ENCODE results near the gene RXRA.

The RXRA gene

GRCh38 chr9:134383148-134383547, 56.9 kb downstream of the RXRA start:
- no peak for DNase-seq (ENCODE audit: low read depth)

GRCh38 chr9:134384811-134385479, 58.7 kb downstream of the RXRA start:
- no peak for DNase-seq (ENCODE audit: low read depth)

- DNase-seq (ENCODE audit: low read depth) = no peak
Measured at GRCh38 chr9:134385915-134386314, 59.7 kb downstream of the RXRA start.

- DNase-seq (ENCODE audit: low read depth) = no peak
Measured at GRCh38 chr9:134386951-134387831, 60.9 kb downstream of the RXRA start.

- no peak for DNase-seq (ENCODE audit: low read depth)
Measured at GRCh38 chr9:134388289-134388808, 62.1 kb downstream of the RXRA start.

GRCh38 chr9:134388976-134389375, 62.7 kb downstream of the RXRA start:
- no peak for DNase-seq (ENCODE audit: low read depth)

GRCh38 chr9:134389642-134390041, 63.4 kb downstream of the RXRA start:
- DNase-seq (ENCODE audit: low read depth) = no peak

GRCh38 chr9:134390537-134390936, 64.3 kb downstream of the RXRA start:
- no peak for DNase-seq (ENCODE audit: low read depth)

- no peak for DNase-seq (ENCODE audit: low read depth)
Measured at GRCh38 chr9:134390947-134391318, 64.7 kb downstream of the RXRA start.

- no peak for DNase-seq (ENCODE audit: low read depth)
Measured at GRCh38 chr9:134391319-134392231, 65.3 kb downstream of the RXRA start.

GRCh38 chr9:134392900-134393299, 66.6 kb downstream of the RXRA start:
- DNase-seq (ENCODE audit: low read depth) = no peak

- no peak for DNase-seq (ENCODE audit: low read depth)
Measured at GRCh38 chr9:134393582-134394280, 67.5 kb downstream of the RXRA start.

GRCh38 chr9:134395002-134395517, 68.8 kb downstream of the RXRA start:
- DNase-seq (ENCODE audit: low read depth) = no peak

GRCh38 chr9:134395737-134396257, 69.5 kb downstream of the RXRA start:
- no peak for DNase-seq (ENCODE audit: low read depth)

- no peak for DNase-seq (ENCODE audit: low read depth)
Measured at GRCh38 chr9:134396258-134396742, 70.0 kb downstream of the RXRA start.

GRCh38 chr9:134396825-134397224, 70.6 kb downstream of the RXRA start:
- DNase-seq (ENCODE audit: low read depth) = no peak

GRCh38 chr9:134398756-134399155, 72.5 kb downstream of the RXRA start:
- DNase-seq (ENCODE audit: low read depth) = no peak

GRCh38 chr9:134399435-134400056, 73.3 kb downstream of the RXRA start:
- DNase-seq (ENCODE audit: low read depth) = no peak

- no peak for DNase-seq (ENCODE audit: low read depth)
Measured at GRCh38 chr9:134400283-134400682, 74.0 kb downstream of the RXRA start.

- no peak for DNase-seq (ENCODE audit: low read depth)
Measured at GRCh38 chr9:134401391-134401790, 75.1 kb downstream of the RXRA start.
